NCI-H146 treated with DMSO at 0.1 percent for 48 hours (cell line): ENCODE results near the gene GSDMA.

Experiments
- DNase-seq: peaks from one replicate; lab custom pipeline; 2025; ENCODE audit not compliant: unreplicated experiment; lab: John Stamatoyannopoulos, UW

GSDMA gene

GRCh38 chr17:39960524-39961041, 2.2 kb upstream of the GSDMA start:
- DNase-seq: no peak

- DNase-seq: no peak
Measured at GRCh38 chr17:39963829-39964228, 1.0 kb downstream of the GSDMA start.

- no peak for DNase-seq
Measured at GRCh38 chr17:39965017-39965699, 2.4 kb downstream of the GSDMA start.

GRCh38 chr17:39966771-39967170, 4.0 kb downstream of the GSDMA start:
- no peak for DNase-seq

GRCh38 chr17:39968761-39969160, 6.0 kb downstream of the GSDMA start:
- DNase-seq: no peak

GRCh38 chr17:39969375-39969774, 6.6 kb downstream of the GSDMA start:
- no peak for DNase-seq

- DNase-seq: no peak
Measured at GRCh38 chr17:39970157-39970692, 7.4 kb downstream of the GSDMA start.

- DNase-seq: no peak
Measured at GRCh38 chr17:39971076-39971603, 8.3 kb downstream of the GSDMA start.

GRCh38 chr17:39972271-39972670, 9.5 kb downstream of the GSDMA start:
- no peak for DNase-seq

- no peak for DNase-seq
Measured at GRCh38 chr17:39973496-39973895, 10.7 kb downstream of the GSDMA start.

GRCh38 chr17:39974433-39974832, 11.6 kb downstream of the GSDMA start:
- DNase-seq: no peak

GRCh38 chr17:39975801-39976200, 13.0 kb downstream of the GSDMA start:
- no peak for DNase-seq

- no peak for DNase-seq
Measured at GRCh38 chr17:39979016-39979670, 16.3 kb downstream of the GSDMA start.

- DNase-seq: peak; percentile 23
Measured at GRCh38 chr17:39979893-39980350, 17.1 kb downstream of the GSDMA start.

- DNase-seq: peak; percentile 97
Measured at GRCh38 chr17:39980351-39981206, 17.8 kb downstream of the GSDMA start, which contains the start of gene PSMD3. TSS of gene PSMD3 (plus strand) at chr17:39980807. CDS start at chr17:39980971, 164 bp downstream.

GRCh38 chr17:39981207-39981741, 18.5 kb downstream of the GSDMA start:
- DNase-seq: no peak

- no peak for DNase-seq
Measured at GRCh38 chr17:39981766-39982375, 19.1 kb downstream of the GSDMA start.

- DNase-seq: no peak
Measured at GRCh38 chr17:39988206-39988810, 25.5 kb downstream of the GSDMA start.

GRCh38 chr17:39994448-39994847, 31.6 kb downstream of the GSDMA start:
- DNase-seq: no peak

GRCh38 chr17:39995438-39995837, 32.6 kb downstream of the GSDMA start:
- DNase-seq: no peak
